GM21381 (cell line): ENCODE data around the gene UGT3A1.

ENCODE experiments used
- ATAC-seq: cut with Tn5 transposase; IDR thresholded peaks from one replicate; pipeline ENCODE4 v1.9.1; 2021; ENCODE audit warnings: mild to moderate bottlenecking, moderate library complexity; ENCODE audit not compliant: unreplicated experiment

UGT3A1 gene

GRCh38 chr5:35919191-35919590 is 72.0 kb downstream of the UGT3A1 start:
- no peak for ATAC-seq

GRCh38 chr5:35908814-35909213 is 82.4 kb downstream of the UGT3A1 start:
- ATAC-seq = no peak

- ATAC-seq = no peak
Measured at GRCh38 chr5:35908228-35908627, 83.0 kb downstream of the UGT3A1 start.

- ATAC-seq = peak; percentile 69
Measured at GRCh38 chr5:35904443-35905132, 86.6 kb downstream of the UGT3A1 start.

GRCh38 chr5:35903631-35904203 is 87.5 kb downstream of the UGT3A1 start:
- no peak for ATAC-seq

GRCh38 chr5:35902046-35902672 is 89.0 kb downstream of the UGT3A1 start:
- peak; percentile 43 for ATAC-seq
